Stimulated activated naive CD8-positive, alpha-beta T cell treated with anti-CD3 and anti-CD28 coated beads, Interleukin-15, Interleukin-2, amounts not matched to agents 100 U/mL and 50 U/mL, for 24 hours (primary cell): ENCODE results near the gene BRAT1.

Experiments used
- ATAC-seq: fragments of 150-1000 bp; cut with Tn5 transposase; one replicate; pipeline ENCODE4 v1.10.0; 2021
- DNase-seq: peaks from one replicate; pipeline ENCODE4 v3.0.0; 2021

The BRAT1 gene

GRCh38 chr7:2510130-2510776 lies 45.1 kb downstream of the BRAT1 start:
- ATAC-seq = no peak

GRCh38 chr7:2509298-2509906 lies 45.9 kb downstream of the BRAT1 start:
- ATAC-seq (no peak), DNase-seq (no peak)

More at GRCh38 chr7:2510130-2510776, 45.1 kb downstream of the BRAT1 start:
- no peak for DNase-seq

DNA sequence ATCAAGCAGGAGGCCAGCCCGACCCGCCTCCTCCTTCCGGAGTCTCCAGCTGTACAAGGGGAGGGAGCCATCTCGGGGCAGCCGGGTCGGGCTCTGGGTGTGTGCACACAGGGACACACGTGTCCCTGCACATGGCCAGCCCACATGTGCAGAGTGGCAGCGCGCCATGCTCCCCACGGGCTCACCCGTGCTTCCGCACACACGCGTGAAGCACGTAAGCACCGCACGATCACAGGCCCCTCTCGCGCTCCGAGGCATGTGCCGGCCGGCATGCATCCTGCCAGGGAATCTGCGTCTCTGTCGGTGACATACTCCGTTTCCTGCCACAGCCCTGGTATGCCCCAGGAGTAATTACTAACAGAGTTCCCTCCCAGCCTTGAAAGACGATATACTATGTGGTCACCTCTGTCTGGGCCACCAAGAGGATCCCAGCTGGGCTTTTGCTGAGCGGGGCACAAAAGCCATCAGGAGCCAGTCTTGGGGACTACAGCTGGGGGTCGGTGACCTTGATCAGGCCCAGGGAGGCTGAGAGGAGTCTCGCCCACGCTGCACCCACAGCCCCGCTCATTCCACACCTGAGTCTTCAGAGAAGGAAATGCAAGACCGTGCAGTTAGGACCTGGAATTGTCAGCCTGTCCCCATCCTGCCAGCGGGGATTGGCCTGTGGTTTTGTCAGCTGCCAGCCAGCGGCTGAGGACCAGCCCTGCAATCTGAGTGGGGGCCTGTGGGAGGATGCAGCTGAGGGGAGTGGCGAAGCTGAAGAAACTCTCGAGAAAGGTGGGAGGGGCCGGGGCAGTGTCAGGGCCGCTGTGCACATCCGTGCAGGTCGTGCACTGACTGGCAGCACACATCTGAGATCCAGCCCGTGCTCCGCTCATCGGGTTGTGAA lies 46.8 kb downstream of the BRAT1 start:
- DNase-seq (peak; percentile 74), ATAC-seq (peak; percentile 44)

- no peak for ATAC-seq
- DNase-seq = no peak
Measured at GRCh38 chr7:2507917-2508306, 47.4 kb downstream of the BRAT1 start.

GRCh38 chr7:2507208-2507916 lies 48.0 kb downstream of the BRAT1 start:
- DNase-seq (no peak), ATAC-seq (no peak)

DNA sequence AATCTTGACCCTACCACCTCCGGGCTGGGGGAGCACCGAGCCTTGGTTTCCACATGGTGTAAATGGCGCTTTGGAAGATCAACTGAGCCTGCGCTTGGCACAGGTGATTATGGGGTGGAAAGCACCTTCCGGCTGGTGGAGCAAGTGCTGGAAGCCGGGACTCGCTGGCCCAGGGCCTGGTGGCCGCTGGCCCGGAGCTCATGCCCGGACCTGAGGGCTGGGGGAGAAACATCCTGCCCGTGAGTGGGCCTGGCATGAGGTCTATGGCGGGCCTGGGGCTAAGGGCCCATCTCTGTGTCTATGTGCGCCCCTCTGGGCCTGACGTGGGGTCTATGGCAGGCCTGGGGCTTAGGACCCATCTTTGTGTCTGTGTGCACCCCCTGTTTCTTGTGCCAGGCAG lies 49.9 kb downstream of the BRAT1 start:
- DNase-seq = no peak
- no peak for ATAC-seq

DNA sequence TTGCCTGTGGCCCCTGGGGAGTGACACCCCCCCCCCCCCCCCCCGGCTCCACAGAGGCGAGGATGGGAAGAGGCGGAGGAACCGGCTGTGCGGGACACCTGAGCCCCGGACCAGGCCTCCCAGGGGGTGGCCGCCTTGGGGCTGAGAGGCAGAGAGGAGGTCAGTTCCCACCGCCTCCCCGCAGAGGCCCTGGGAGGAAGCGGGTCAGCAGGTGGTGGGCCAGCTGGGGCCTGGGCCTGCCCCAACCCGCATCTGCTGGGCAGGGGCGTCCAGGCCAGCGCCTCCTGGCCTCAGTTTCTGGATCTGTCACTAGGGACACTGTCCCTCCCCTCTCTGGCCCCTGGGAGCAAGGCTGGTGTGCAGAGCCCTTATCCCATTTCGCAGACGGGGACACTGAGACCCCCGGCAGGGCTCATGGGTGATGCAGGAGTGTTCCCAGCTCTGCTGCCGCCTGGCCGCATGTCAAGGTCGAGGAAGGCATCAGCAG lies 50.4 kb downstream of the BRAT1 start:
- DNase-seq (no peak), ATAC-seq (no peak)

DNA sequence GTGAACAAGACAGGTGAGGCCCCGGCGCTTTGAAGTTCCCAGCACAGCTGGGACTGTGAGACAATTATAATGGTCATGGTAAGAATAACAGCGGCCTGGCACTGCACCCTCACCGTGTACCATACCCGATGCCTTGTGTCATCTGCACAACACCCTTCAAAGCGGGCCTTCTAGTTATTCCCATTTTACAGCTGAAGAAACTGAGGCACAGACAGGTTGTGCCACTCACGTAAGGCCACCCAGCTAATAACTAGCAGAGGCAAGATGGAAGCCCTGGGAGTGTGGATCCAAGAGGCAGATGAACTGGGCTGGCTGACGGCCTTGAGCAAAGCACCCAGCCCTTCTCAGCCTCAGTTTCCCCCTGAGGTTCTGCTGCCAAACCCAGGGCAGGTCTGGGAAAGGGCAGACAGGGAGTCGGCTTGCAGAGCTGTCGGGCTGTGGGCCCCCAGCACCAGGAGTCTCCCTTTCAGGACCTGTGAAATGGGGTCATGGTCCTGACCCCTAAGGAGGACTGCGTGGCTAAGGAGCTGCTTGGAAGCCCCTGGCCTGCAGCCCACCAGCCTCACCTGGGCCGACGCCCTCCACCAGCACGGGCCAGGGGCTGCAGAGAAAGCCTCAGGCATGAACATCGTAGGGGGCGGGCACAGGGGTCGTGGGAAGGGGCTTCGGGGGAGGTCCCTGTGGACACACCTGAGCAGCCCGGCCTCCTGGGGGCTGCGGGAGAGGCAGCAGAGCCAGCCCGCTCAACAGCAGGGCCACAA lies 51.0 kb downstream of the BRAT1 start:
- ATAC-seq (no peak), DNase-seq (no peak)

DNA sequence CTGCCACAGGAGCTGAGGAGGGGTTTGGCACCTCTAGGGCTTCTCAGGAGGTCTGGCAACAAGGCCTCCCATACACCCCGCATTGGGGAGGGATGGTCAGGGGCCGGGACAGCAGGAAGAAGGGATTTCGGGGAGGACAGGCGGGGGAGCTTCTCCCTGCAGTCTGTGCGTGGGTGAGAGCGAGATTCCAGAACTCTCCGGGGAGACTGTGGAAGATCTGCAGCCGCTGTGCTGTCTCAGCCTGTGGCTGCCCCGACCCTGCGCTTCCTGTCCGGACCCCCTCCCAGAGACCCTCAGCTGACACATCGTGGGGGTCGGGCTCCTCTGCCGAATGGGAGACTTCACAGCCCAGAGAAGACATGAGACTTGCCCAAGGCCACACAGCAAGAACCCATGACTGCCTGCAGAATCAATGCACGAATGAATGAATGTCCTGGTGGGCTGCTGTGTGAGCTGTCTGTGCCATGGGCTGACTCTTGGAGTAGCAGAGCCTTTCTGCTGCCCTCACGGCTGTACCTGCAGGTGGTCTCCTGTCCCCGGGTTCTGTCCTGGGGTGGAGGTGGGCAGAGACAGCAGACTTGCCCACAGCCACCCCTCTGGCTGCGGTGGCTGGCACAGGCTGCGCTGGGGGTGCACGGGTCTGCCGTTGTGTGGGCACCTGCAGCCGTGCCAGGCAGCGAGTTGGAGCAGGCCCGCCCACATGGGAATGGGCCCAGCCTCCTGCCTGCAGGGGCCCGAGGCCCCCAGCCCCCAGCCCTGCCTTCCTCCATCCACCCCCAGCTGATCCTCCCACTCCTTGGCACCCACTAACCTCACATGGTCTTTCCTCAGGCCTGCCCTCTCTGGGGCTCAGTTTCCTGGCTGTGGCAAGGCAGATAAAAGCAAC lies 52.0 kb downstream of the BRAT1 start:
- no peak for ATAC-seq

GRCh38 chr7:2502647-2502966 lies 52.7 kb downstream of the BRAT1 start:
- DNase-seq (no peak), ATAC-seq (no peak)

More for the DNA sequence above, 52.0 kb downstream of the BRAT1 start:
- DNase-seq = no peak

GRCh38 chr7:2501947-2502646 lies 53.2 kb downstream of the BRAT1 start:
- DNase-seq = no peak
- ATAC-seq = no peak

DNA sequence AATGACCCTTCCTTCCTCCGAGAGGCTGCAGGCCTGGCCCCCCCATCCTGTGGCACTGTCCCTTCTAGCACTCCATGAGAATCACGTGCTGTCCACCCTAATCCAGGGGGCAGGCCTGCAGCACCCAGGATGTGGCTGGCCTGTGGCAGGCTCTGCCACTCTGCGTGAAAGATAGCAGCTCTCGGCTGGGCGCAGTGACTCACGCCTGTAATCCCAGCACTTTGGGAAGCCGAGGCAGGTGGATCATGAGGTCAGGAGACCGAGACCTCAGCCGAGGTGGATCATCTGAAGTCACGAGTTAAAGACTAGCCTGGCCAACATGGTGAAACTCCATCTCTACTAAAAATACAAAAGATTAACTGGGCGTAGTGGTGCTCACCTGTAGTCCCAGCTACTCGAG lies 54.6 kb downstream of the BRAT1 start:
- ATAC-seq (no peak), DNase-seq (no peak)

DNA sequence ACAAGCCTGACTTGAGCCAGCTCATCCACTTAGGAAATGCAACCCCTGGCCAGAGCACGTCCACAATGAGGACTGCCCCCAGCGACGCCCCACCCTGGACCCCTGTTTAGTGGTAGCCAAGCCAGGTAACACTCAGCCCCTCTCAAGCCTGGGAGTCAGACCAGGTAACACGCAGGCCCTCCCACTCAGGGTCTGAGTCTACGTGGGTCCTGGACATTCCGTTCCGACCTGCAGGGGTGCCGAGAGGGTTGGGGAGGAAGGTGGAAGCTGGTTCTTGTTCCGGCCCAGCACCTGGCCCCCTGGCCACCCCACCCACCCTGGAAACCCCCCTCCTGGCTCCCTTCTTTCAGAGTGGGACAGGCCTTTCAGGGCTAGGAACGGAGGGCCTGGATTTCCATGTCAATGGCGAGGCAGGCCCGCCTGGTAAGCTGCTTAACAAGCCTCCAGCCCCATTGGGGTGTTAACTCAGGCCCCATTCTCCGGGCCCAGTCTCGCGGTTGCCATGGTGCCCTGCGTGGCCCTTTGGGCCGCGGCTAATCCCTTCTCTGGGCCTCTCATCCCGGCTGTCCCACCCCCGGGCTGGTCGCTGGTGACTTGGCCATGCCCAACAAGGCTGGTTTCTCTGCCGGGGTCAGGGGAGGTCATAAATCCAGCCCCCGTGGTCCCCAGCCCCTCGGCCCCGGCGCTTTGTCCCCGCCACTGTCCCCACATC lies 55.4 kb downstream of the BRAT1 start:
- no peak for ATAC-seq
- no peak for DNase-seq

- ATAC-seq = no peak
- DNase-seq = no peak
Measured at GRCh38 chr7:2499181-2499580, 56.1 kb downstream of the BRAT1 start.

- DNase-seq = no peak
Measured at GRCh38 chr7:2498708-2499107, 56.6 kb downstream of the BRAT1 start.

DNA sequence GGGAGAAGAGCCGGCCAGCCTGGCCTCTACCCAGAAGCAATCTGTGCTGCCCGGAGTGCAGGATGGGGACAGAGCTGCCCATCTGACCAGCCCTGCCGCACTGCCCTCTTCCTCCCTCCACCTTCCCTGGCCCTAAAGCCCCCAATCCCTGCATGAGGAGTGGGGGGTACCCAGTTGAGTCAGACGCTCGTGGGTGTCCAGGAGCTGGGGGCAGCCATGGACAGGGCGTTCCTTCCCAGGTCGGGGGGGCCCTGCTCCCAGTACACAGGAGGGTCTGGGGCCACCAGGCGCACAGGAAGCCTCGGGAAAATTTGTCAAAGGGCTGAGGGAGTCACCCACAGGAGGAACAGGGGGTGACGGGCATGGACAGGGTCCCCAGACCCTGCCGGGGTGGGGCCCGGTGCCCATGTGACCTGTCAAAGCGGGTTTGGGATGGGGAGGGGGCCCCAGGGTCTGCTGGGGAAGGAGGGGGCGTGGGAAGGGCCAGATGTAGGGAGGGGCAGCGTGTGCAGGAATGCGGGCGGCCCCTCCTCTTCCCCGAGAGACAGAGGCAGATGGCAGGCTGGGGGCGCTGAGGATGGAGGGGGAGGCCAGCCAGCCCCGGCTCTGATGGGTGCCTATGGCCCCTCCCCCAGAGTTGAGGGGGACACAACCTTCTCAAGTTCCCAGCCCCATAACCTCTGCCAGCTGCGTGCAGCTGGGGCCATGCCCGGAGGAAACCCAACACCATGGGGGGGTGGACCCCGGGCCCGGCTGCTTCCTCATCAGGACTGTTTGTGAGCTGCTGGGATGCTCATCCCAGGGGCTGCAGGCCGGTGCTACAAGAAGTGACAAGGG lies 57.6 kb downstream of the BRAT1 start:
- ATAC-seq (no peak), DNase-seq (no peak)

More at GRCh38 chr7:2498708-2499107, 56.6 kb downstream of the BRAT1 start:
- no peak for ATAC-seq

- no peak for DNase-seq
- no peak for ATAC-seq
Measured at GRCh38 chr7:2497065-2497464, 58.3 kb downstream of the BRAT1 start.

DNA sequence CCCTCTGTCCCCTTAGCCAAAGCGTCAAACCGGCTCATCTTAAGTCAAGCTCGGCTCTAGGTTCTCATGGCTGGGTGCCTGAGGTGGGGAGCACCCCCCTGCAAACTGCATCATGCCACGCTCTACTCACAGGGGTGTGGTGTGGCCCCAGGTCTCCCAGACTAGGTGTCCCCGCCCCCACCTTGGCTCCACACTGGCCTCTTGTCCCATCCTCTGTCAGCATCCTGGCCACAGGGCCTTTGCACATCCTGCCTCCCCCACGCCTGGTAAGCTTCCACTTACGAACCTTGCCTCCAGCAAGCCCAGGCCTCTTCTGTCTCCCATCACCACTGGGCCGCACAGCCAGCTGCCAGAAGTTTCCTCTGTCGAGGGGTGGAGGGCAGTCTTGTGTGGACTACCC lies 58.9 kb downstream of the BRAT1 start:
- ATAC-seq = no peak
- no peak for DNase-seq
